Measurements from ENCODE around the gene TMEM163. TPM values are rescaled to one million over a fixed set of nuclear protein-coding genes. Genes with fewer than 3 reads are reported as not detected.

Gene TMEM163
- total and polyA plus RNA-seq, 2 donors (not counting 3 experiments of a cell fraction or from before 2014, with no cell fraction given): 1.0 to 2.8 TPM

DNA sequence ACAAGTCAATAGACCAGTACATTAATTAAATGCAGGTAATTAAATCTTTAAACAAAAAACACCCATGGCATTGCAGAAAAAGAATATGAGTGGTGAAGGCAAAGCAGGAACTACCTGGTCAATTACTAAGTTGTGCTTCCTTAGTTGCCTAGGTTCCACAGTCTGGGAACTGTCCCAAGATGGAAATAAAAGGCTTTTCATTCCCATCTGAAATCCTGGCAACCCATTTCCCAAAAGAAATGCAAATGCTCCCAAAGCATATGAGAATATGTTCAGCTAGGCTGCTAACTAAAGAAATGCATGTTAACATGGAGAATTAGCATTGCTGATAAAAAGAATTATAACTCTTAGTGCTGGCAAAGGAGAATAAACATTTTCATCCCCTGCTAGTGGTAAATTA is 177.8 kb downstream of the TMEM163 start:
- Histone ChIP-seq H3K9me1 (replicated peaks; ENCODE audit: control insufficient read depth, extremely low read depth, insufficient read depth, low read length) (no peaks in the 10 kb centered on the region), H3K9ac (replicated peaks; ENCODE audit: extremely low read depth, insufficient read depth, low read length) (no peak overlapping the region), H3K79me2 (ENCODE audit: control insufficient read depth, insufficient read depth, low read length) (no peaks in the 10 kb centered on the region), H3K9me3 (replicated peaks; ENCODE audit: control insufficient read depth, insufficient read depth, low read length) (no peaks in the 10 kb centered on the region), H3K4me2 (ENCODE audit: insufficient read depth, low read length) (no peak overlapping the region), H3K36me3 (ENCODE audit: control insufficient read depth in 2 of 2, extremely low read depth in 1 of 2, insufficient read depth in 2 of 2, low read length in 2 of 2) (no peaks in the 10 kb centered on the region), H4K20me1 (replicated peaks; ENCODE audit: control insufficient read depth, extremely low read depth, insufficient read depth, low read length) (no peaks in the 10 kb centered on the region), H3K4me1 (ENCODE audit: control insufficient read depth, extremely low read depth, insufficient read depth, low read length) (no peaks in the 10 kb centered on the region), H2AFZ (ENCODE audit: low read depth, low read length) (no peak overlapping the region), H3K27ac (ENCODE audit: insufficient read depth, low read depth, low read length) (no peak overlapping the region), H3K27me3 (ENCODE audit: control insufficient read depth in 2 of 2, insufficient read depth in 2 of 2, low read length in 2 of 2) (no peaks in the 10 kb centered on the region), H3K4me3 (replicated peaks in 1 of 3; ENCODE audit: insufficient read depth in 1 of 3, low read depth in 1 of 3, low read length in 3 of 3) (no peak overlapping the region)
- ChIA-PET CTCF (no interaction called here), POLR2A (no interaction called here)
- no TSS peak for BruUV-seq (replicated peaks)
- dilution Hi-C loops (cut with MboI; ENCODE audit: extremely low pct_ligation_motif_present, low sequenced_read_pairs): no loop called here
- FAIRE-seq: no peak
- no peak for DNase-seq (ENCODE audit: low read depth, low spot score)
- TF ChIP-seq MAX (IDR thresholded peaks at IDR 0.05; ENCODE audit: insufficient read depth, insufficient read length): no peak
- no peak for TF ChIP-seq MYC (IDR thresholded peaks at IDR 0.05; ENCODE audit: low read depth, low read length)
- no peak for TF ChIP-seq POLR2A (IDR thresholded peaks at IDR 0.05; ENCODE audit: low read depth, low read length)
- no peak for TF ChIP-seq GATA2 (IDR thresholded peaks at IDR 0.05; ENCODE audit: insufficient read depth, insufficient read length, low read depth, low read length)
- TF ChIP-seq JUN (IDR thresholded peaks at IDR 0.05; ENCODE audit: borderline replicate concordance, insufficient read depth, insufficient read length, low read depth): no peak
- no peak for TF ChIP-seq POLR2AphosphoS5 (IDR thresholded peaks at IDR 0.05; ENCODE audit: insufficient read depth, low read depth, low read length)
- TF ChIP-seq FOS (IDR thresholded peaks at IDR 0.05; ENCODE audit: borderline replicate concordance, insufficient read depth, low read length): no peak
- no peak for TF ChIP-seq EZH2 (IDR thresholded peaks at IDR 0.05; ENCODE audit: borderline replicate concordance, low read depth, low read length, severe bottlenecking)
- TF ChIP-seq, protein P1, sequence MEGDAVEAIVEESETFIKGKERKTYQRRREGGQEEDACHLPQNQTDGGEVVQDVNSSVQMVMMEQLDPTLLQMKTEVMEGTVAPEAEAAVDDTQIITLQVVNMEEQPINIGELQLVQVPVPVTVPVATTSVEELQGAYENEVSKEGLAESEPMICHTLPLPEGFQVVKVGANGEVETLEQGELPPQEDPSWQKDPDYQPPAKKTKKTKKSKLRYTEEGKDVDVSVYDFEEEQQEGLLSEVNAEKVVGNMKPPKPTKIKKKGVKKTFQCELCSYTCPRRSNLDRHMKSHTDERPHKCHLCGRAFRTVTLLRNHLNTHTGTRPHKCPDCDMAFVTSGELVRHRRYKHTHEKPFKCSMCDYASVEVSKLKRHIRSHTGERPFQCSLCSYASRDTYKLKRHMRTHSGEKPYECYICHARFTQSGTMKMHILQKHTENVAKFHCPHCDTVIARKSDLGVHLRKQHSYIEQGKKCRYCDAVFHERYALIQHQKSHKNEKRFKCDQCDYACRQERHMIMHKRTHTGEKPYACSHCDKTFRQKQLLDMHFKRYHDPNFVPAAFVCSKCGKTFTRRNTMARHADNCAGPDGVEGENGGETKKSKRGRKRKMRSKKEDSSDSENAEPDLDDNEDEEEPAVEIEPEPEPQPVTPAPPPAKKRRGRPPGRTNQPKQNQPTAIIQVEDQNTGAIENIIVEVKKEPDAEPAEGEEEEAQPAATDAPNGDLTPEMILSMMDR (IDR thresholded peaks at IDR 0.05; ENCODE audit: extremely low read depth in 1 of 2, insufficient read depth in 1 of 2, low read depth in 1 of 2, low read length in 2 of 2): no peak
- intact Hi-C loops (cut with micrococcal nuclease): no loop called here
